Activated CD8-positive, alpha-beta memory T cell treated with anti-CD3 and anti-CD28 coated beads, Interleukin-2, amount 50 U/mL, for 1 hour (primary cell): Measurements from ENCODE around the gene FBXW5.

Experiments
- DNase-seq: peaks from one replicate; pipeline ENCODE4 v3.0.0-alpha.2; 2020; ENCODE audit errors: extremely low read depth

Gene FBXW5

GRCh38 chr9:136930014-136930413 lies 14.5 kb downstream of the FBXW5 start:
- no peak for DNase-seq

DNA sequence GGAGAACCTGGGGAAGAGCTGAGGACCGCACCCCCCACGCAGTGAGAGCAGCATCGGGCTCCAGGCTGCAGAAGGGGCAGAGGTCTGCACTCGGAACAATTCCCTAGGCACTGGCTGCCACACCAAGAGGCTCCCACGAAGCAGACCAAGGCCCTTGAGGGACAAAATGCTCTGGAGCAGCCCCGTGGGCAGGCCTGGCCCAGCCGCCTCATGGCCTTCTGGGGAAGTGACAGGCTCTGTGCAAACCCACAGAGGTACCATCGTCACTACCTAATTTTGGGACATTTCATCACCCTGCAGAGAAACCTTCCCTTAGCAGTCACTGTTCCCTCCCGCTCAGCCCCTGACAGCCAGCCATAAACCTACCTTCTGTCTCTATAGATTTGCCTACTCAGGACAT lies 15.9 kb downstream of the FBXW5 start:
- DNase-seq: no peak

- DNase-seq: no peak
These were observed 16.9 kb downstream of the FBXW5 start for GRCh38 chr9:136927343-136928271.

DNA sequence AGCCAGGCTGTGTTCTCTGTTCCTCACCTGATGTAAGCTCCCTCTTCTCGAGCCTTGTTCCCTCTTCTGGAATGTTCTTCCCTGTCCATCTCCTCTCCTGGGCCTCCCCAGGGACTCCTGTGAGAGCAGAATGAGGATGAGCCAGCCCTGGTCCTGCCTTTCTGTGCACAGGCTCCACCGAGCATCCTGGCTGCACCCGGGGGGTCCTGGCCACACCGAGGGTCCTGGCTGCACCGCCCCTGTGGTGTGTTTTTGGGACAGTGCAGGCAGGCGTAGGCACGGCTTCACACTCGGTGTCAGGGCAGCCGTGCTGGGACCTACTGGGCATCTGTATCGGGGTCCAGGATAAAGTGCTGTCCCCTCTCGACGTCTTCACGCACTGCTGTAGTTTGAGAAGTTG lies 17.8 kb downstream of the FBXW5 start:
- DNase-seq: no peak

GRCh38 chr9:136926154-136926704 lies 18.3 kb downstream of the FBXW5 start:
- no peak for DNase-seq

- no peak for DNase-seq
These were observed 19.0 kb downstream of the FBXW5 start for GRCh38 chr9:136925414-136926153.

DNA sequence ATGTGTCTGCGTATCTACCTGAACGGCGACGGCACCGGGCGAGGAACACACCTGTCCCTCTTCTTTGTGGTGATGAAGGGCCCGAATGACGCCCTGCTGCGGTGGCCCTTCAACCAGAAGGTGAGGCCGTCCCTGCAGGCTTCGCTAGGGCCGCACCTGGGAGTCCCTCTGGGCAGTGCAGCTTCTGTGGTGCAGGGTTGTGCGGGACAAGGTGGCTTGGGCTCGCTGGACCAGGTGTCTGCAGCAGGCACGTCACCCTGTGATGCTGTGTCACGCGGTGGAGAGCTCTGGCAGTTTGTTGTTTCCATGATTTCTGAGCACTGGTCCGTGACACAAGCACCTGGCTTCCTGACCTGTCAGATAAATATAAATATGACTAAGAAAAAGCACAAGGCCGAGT lies 20.7 kb downstream of the FBXW5 start:
- DNase-seq: no peak

DNA sequence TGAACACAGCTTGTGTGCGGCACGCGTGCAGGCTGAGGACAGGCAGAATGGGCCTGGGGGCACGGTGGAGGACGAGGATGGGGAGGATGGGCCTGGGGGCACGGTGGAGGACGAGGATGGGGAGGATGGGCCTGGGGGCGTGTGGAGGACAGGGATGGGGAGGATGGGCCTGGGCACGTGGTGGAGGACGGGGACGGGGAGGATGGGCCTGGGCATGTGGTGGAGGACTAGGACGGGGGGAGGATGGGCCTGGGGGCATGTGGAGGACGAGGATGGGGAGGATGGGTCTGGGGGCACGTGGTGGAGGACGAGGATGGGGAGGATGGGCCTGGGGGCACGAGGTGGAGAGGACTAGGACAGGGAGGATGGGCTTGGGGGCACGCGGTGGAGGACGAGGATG lies 22.0 kb downstream of the FBXW5 start:
- DNase-seq: no peak

GRCh38 chr9:136921718-136922117 lies 22.8 kb downstream of the FBXW5 start:
- DNase-seq: no peak

GRCh38 chr9:136921307-136921706 lies 23.2 kb downstream of the FBXW5 start:
- DNase-seq: no peak

- DNase-seq: no peak
These were observed 23.8 kb downstream of the FBXW5 start for GRCh38 chr9:136920734-136921231.

DNA sequence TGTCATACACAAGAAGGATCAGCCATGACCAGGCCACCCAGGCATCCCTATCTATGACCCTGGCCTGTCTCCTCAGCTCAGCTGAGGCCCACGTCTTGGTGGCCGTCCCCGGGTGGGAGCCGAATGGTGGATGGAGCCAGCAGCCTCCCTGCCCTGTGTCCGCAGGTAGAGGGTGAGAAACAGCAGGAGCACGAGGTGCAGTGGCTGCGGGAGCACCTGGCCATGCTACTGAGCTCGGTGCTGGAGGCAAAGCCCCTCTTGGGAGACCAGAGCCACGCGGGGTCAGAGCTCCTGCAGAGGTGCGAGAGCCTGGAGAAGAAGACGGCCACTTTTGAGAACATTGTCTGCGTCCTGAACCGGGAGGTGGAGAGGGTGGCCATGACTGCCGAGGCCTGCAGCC lies 24.5 kb downstream of the FBXW5 start:
- no peak for DNase-seq

GRCh38 chr9:136917902-136918301 lies 26.6 kb downstream of the FBXW5 start:
- DNase-seq: no peak

DNA sequence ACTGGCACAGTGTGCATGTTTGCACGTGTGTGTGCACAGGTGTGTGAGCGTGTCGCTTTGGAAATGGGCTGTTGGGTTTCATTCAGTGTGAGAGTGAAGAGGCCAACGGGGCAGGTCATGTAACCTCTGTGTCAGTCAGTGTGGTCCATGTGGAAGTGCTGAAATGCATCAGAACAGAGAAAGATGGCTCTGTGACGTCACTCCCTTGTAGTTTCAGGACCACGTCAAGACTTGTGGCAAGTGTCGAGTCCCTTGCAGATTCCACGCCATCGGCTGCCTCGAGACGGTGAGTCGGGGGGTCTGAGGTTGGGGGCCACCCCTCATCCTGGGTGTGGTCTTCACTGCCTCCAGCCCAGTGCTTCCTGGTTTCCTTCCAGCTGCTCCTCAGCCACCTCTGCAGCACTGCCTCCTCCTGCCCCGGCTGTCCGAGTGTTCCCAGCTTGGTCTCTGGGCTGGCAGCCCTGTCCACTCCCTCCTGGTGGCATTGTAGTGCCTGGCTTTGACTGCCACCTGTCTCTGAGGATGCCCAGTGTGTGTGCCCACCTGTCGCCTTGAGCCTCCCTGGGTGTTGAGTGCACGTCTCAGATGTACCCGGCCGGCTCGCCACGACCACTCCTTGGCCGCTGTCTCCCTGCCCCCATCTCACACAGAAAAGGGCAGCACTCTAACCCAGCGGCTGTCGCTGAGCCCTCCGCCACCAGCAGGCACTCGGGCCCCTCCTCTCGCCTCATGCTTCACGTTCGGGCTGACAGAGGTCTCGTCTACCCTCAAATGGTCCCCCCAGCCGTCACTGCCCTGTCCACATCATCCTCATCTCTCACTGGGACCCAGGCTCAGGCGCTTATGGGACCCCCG lies 28.0 kb downstream of the FBXW5 start:
- no peak for DNase-seq

GRCh38 chr9:136915632-136916329 lies 28.8 kb downstream of the FBXW5 start:
- DNase-seq: no peak

GRCh38 chr9:136913701-136914438 lies 30.7 kb downstream of the FBXW5 start:
- DNase-seq: no peak

GRCh38 chr9:136910901-136911245 lies 33.7 kb downstream of the FBXW5 start:
- DNase-seq: no peak

DNA sequence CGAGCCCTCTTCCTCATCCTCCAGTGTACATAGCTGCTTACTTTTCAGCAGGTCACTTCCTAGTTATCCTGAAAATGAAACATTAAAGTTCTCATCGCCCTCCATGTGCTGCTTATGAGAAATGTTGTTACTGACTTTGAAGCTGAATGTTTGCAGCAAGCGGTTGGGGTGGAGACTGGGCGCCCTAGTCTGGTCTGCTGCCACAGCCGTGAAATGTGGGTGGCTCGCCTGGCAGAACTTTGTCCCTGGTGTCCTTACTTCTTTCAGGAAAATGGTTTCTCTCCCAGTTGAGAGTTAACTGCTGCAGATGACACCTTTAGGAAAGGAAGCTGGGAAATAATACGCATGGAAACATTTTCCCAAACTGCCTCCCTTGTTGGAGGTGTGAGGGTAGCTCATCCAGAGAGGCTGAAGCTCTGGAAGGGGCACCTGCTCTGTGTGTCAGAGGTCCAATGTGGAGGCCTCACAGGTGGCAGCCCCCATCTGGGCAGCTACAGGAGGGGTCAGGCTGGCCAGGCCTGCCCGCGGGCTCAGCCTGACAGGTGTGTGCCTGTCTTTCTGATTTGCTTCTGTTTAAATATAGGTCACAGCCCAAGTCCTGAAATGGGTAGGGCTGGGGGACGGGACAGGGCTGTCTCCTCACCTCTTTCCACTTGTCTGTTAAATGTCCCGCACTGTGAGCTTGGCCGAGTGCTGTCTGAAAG lies 34.2 kb downstream of the FBXW5 start:
- no peak for DNase-seq

- no peak for DNase-seq
These were observed 37.3 kb downstream of the FBXW5 start for GRCh38 chr9:136907011-136907914.
